ENCODE data around the gene SCARF1.

DNA sequence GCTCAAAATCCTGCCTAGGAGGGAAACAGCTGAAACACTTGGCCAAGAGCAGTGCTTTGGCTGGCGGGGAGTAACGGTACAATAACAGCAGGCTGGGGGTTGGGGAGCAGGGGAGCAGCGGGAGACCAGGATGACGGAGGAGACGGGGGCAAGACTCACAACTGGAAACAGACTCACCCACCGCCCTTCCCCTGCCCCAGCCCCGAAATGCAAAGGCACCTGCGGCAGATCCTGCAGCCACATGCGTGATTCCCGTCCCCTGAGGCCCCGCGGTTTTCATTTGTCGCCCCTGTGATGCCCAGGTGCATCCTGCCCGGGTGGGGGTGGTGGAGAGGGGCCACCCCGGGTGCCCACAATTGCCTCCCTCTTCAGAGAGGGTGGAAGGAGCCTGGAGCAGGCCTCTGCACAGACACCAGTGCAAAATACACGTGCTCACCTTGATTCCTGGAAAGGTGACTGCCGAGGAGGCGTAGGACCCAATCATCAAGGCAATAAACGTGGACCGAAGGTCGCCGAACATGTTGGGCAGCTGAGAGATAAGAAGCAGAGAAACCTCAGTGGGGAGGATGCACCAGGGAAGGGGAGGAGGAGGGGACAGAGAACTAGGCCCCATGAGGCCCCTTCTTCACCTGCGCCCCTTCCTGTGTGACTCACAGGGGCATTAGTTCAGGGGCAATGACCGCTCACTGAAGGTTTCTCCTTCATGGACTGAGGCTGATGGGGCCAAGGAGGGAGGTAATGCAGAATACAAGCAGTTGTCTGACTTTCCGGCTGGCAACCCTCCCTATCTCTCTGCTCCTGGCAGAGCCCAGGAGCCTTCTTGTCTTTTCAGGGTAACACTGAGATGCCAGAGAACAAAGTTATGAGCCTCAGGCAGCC lies 52.5 kb downstream of the SCARF1 start:
- TF ChIP-seq EZH2 (IDR thresholded peaks at IDR 0.05; ENCODE audit: insufficient read depth, poor library complexity, severe bottlenecking) (no peak), EZH2phosphoT487 (IDR thresholded peaks at IDR 0.05; ENCODE audit: insufficient read depth, low read depth) (no peak)

Data from GM23248 (cell line).